GM23338 (cell line): Measurements from ENCODE around the gene MEF2D. TPM values are rescaled to one million over a fixed set of nuclear protein-coding genes. Genes with fewer than 3 reads are reported as not detected.

Experiments
- ATAC-seq: fragments of 200-7000 bp; cut with Tn5 transposase; 3 replicates; pipeline ENCODE4 v1.9.1; 2020
- DNase-seq: peaks from one replicate; pipeline ENCODE4 v3.0.0-alpha.2; 2015; ENCODE audit warnings: low spot score
- H2AFZ ChIP-seq: fragments of 200-600 bp; sonication (generic); 2 replicates; pipeline ENCODE4 v1.8.0; 2016; ENCODE audit warnings: antibody characterized with exemption, mild to moderate bottlenecking, moderate library complexity
- H3F3A ChIP-seq: fragments of 200-600 bp; sonication (generic); replicated peaks from 2 replicates; pipeline ENCODE4 v1.8.0; 2017; ENCODE audit warnings: antibody characterized with exemption, mixed run types, low read depth
- H3K27ac ChIP-seq: fragments of 200-600 bp; sonication (generic); 2 replicates; pipeline ENCODE4 v1.6.1; 2016; ENCODE audit warnings: low read depth
- H3K27me3 ChIP-seq: fragments of 200-600 bp; sonication (generic); 2 replicates; pipeline ENCODE4 v1.8.0; 2016; ENCODE audit warnings: mild to moderate bottlenecking, mixed run types, moderate library complexity; ENCODE audit not compliant: insufficient read depth
- H3K36me3 ChIP-seq: fragments of 200-600 bp; sonication (generic); 2 replicates; pipeline ENCODE4 v1.8.0; 2016; ENCODE audit warnings: mild to moderate bottlenecking; ENCODE audit not compliant: insufficient read depth
- H3K4me1 ChIP-seq: fragments of 200-600 bp; sonication (generic); 2 replicates; pipeline ENCODE4 v1.8.0; 2016; ENCODE audit warnings: mild to moderate bottlenecking, moderate library complexity; ENCODE audit not compliant: insufficient read depth
- H3K4me2 ChIP-seq: fragments of 200-600 bp; sonication (generic); 2 replicates; pipeline ENCODE4 v1.7.1; 2017; ENCODE audit warnings: mixed run types
- H3K4me3 ChIP-seq: fragments of 200-600 bp; sonication (generic); 2 replicates; pipeline ENCODE4 v1.6.1; 2016; ENCODE audit warnings: mixed run types
- H3K79me2 ChIP-seq: fragments of 200-600 bp; sonication (generic); replicated peaks from 2 replicates; pipeline ENCODE4 v1.8.0; 2017; ENCODE audit warnings: mild to moderate bottlenecking; ENCODE audit not compliant: insufficient read depth
- H3K9me2 ChIP-seq: fragments of 200-600 bp; sonication (generic); 2 replicates; pipeline ENCODE4 v1.8.0; 2017; ENCODE audit not compliant: insufficient read depth
- H4K20me1 ChIP-seq: fragments of 200-600 bp; sonication (generic); replicated peaks from 2 replicates; pipeline ENCODE4 v1.8.0; 2017; ENCODE audit warnings: mild to moderate bottlenecking; ENCODE audit not compliant: insufficient read depth
- H3K27ac Mint-ChIP-seq: 2 replicates; pipeline ENCODE4 v1.8.0; 2020; ENCODE audit warnings: inconsistent platforms, mild to moderate bottlenecking, moderate library complexity, mixed read lengths
- H3K27me3 Mint-ChIP-seq: 3 replicates; pipeline ENCODE4 v1.8.0; 2022; ENCODE audit warnings: low read depth, mild to moderate bottlenecking, moderate library complexity, mixed read lengths, inconsistent platforms; ENCODE audit not compliant: insufficient read depth, poor library complexity
- H3K36me3 Mint-ChIP-seq: 3 replicates; pipeline ENCODE4 v1.8.0; 2021; ENCODE audit warnings: low read depth, mild to moderate bottlenecking, inconsistent platforms, moderate library complexity, mixed read lengths
- H3K4me1 Mint-ChIP-seq: 3 replicates; pipeline ENCODE4 v1.8.0; 2020; ENCODE audit warnings: mild to moderate bottlenecking, inconsistent platforms, mixed read lengths
- H3K4me3 Mint-ChIP-seq: 3 replicates; pipeline ENCODE4 v1.8.0; 2021; ENCODE audit warnings: moderate library complexity, mild to moderate bottlenecking, inconsistent platforms, mixed read lengths
- H3K9me3 Mint-ChIP-seq: 3 replicates; pipeline ENCODE4 v1.8.0; 2020; ENCODE audit warnings: moderate library complexity, mild to moderate bottlenecking, inconsistent platforms, mixed read lengths
- CREB1 ChIP-seq: fragments of 250-450 bp; sonication (Bioruptor Pico); IDR thresholded peaks from 2 replicates; pipeline ENCODE4 v1.5.0; 2020; ENCODE audit warnings: low read depth, mild to moderate bottlenecking, moderate library complexity
- CTCF ChIP-seq, 2 experiments: fragments of 200-600 bp in 1 of 2; sonication (generic) in 1 of 2; conservative IDR thresholded peaks; 2 replicates each; pipeline versions ENCODE4 v1.5.1 to v1.6.1; 2016 to 2017; ENCODE audit warnings: antibody characterized with exemption in 2 of 2, low read depth in 2 of 2, mild to moderate bottlenecking in 2 of 2, moderate library complexity in 1 of 2
- ETS1 ChIP-seq: IDR thresholded peaks from 2 replicates; pipeline ENCODE4 v1.6.1; 2016; ENCODE audit warnings: antibody characterized with exemption
- EZH2 ChIP-seq: fragments of 200-600 bp; sonication (generic); IDR thresholded peaks from one replicate; pipeline ENCODE4 v1.8.0; 2017; ENCODE audit warnings: antibody characterized with exemption, mild to moderate bottlenecking, low read depth; ENCODE audit not compliant: unreplicated experiment
- EZH2phosphoT487 ChIP-seq: fragments of 200-600 bp; sonication (generic); IDR thresholded peaks from one replicate; pipeline ENCODE4 v1.8.1; 2018; ENCODE audit warnings: antibody characterized with exemption; ENCODE audit not compliant: unreplicated experiment
- JUNB ChIP-seq: IDR thresholded peaks from one replicate; pipeline ENCODE4 v1.6.1; 2016; ENCODE audit warnings: antibody characterized with exemption; ENCODE audit not compliant: unreplicated experiment
- NANOG ChIP-seq: IDR thresholded peaks from 2 replicates; pipeline ENCODE4 v1.6.1; 2016; ENCODE audit warnings: antibody characterized with exemption, borderline replicate concordance
- POLR2AphosphoS5 ChIP-seq: IDR thresholded peaks from 2 replicates; pipeline ENCODE4 v1.6.1; 2016; ENCODE audit warnings: antibody characterized with exemption, low read depth
- REST ChIP-seq: IDR thresholded peaks from one replicate; pipeline ENCODE4 v1.6.1; 2018; ENCODE audit warnings: antibody characterized with exemption; ENCODE audit not compliant: unreplicated experiment
- STAT1 ChIP-seq: IDR thresholded peaks from one replicate; pipeline ENCODE4 v1.6.1; 2016; ENCODE audit warnings: antibody characterized with exemption; ENCODE audit not compliant: unreplicated experiment
- ZNF114 ChIP-seq: fragments of 250-450 bp; sonication (Bioruptor Pico); IDR thresholded peaks from 2 replicates; pipeline ENCODE4 v1.5.0; 2020; ENCODE audit warnings: mild to moderate bottlenecking, moderate library complexity
- ZNF331 ChIP-seq: fragments of 250-450 bp; sonication (Bioruptor Pico); IDR thresholded peaks from 2 replicates; pipeline ENCODE4 v1.5.0; 2020; ENCODE audit warnings: low read depth, mild to moderate bottlenecking, moderate library complexity
- ZNF462 ChIP-seq: fragments of 250-450 bp; sonication (Bioruptor Pico); IDR thresholded peaks from 2 replicates; pipeline ENCODE4 v1.5.0; 2020; ENCODE audit warnings: mild to moderate bottlenecking, moderate library complexity
- polyA plus RNA-seq: library from polyadenylated mRNA; unstranded; fragments of >200 nt; fragmentation: Nextera tagmentation; extraction: Ambion mirVana; gene quantifications from 2 replicates; pipeline ENCODE4 v1.2.1, GENCODE V29; 2016
- total RNA-seq: library from RNA; depleted of rRNA; stranded (reverse); fragments of >200 nt; shearing (Covaris generic); gene quantifications from 2 replicates; pipeline ENCODE4 v1.2.3, GENCODE V29; 2014

Gene MEF2D
- total and polyA plus RNA-seq, 2 experiments from 2014 or later: 10.6 to 15.5 TPM

- no peaks in the 10 kb centered on the region for H3K27me3 ChIP-seq
- H3K36me3 Mint-ChIP-seq: no peaks in the 10 kb centered on the region
- H3K27ac ChIP-seq: peak overlapping the region; percentile 56; the same call in 1 of the 2 replicates
- peaks cover 10% of the 10 kb centered on the region; the same call in 1 of the 2 replicates for H3F3A ChIP-seq
- no peaks in the 10 kb centered on the region for H3K36me3 ChIP-seq
- H3K4me1 Mint-ChIP-seq: peaks cover 60% of the 10 kb centered on the region
- H3K4me3 Mint-ChIP-seq: peak overlapping the region; percentile 73
- peaks cover 29% of the 10 kb centered on the region for H3K27me3 Mint-ChIP-seq
- peak overlapping the region; percentile 25; the same call in 1 of the 2 replicates for H3K4me3 ChIP-seq
- H3K79me2 ChIP-seq: no peaks in the 10 kb centered on the region
- H3K9me3 Mint-ChIP-seq: peaks cover 5% of the 10 kb centered on the region; the same call in 1 of the 3 replicates
- no peak overlapping the region for H2AFZ ChIP-seq
- peaks cover 27% of the 10 kb centered on the region for H3K4me1 ChIP-seq
- no peak for DNase-seq
- no peak for TF ChIP-seq NANOG
- no peak for TF ChIP-seq ZNF331 (CRISPR knock-in tag)
- no peak for TF ChIP-seq ZNF462 (CRISPR knock-in tag)
- TF ChIP-seq ETS1: no peak
- TF ChIP-seq JUNB: no peak
- no peak for TF ChIP-seq EZH2phosphoT487
- no peak for TF ChIP-seq REST
- no peak for TF ChIP-seq ZNF114
- no peak for TF ChIP-seq CREB1 (CRISPR knock-in tag)
- no peak for TF ChIP-seq EZH2
- TF ChIP-seq STAT1: no peak
- TF ChIP-seq POLR2AphosphoS5: no peak
- TF ChIP-seq CTCF (conservative IDR thresholded peaks at IDR 0.05; ENCODE audit: low read depth in 2 of 2): no peak
- no peak for ATAC-seq
- peak overlapping the region; percentile 94 for H3K27ac Mint-ChIP-seq
- no peaks in the 10 kb centered on the region; the same call in 1 of the 2 replicates for H3K9me2 ChIP-seq
- no peaks in the 10 kb centered on the region for H4K20me1 ChIP-seq
- 0 out of 2 replicates have a peak overlapping the region, but pooled peaks have one; percentile 41 for H3K4me2 ChIP-seq
Observed at GRCh38 chr1:156505679-156506298, 5.2 kb upstream of the MEF2D start.
